CD4-positive, alpha-beta T cell treated with Interleukin-4 for 1 hour (primary cell): ENCODE measurements around the gene PLCD1.

Source experiments
- DNase-seq, 2 donors: peaks; one replicate each; pipeline ENCODE4 v3.0.0-alpha.2; 2020 to 2022

Gene PLCD1

DNA sequence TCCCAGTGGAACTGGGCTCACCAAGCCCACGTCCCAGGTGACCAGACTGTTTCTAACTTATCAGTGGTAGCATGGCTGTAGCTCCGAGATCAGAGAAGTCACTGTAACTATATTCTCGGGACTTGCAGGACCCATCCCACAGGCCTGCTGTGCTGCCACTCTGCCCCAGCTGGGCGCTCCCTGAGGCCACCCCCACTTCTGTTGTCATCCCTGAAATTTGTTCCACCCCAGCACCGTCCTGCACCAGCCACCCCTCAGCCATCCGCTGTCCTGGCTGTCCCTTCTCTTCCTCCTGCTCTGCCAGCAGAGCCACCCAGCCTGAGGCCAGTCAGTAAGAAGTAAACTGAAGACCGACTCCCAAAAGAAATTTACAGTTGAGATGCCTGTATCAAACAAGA, 71.9 kb downstream of the PLCD1 start:
- no peak for DNase-seq
